IMR-90 (cell line): ENCODE data around the gene RAB37.

Source experiments
- CTCF ChIP-seq: conservative IDR thresholded peaks from 2 replicates; pipeline ENCODE4 v1.5.1; 2012; ENCODE audit warnings: mild to moderate bottlenecking, low read depth, low read length, improper control_type of control experiment
- NFE2L2 ChIP-seq: fragments of 150-350 bp; IDR thresholded peaks from 2 replicates; pipeline ENCODE4 v1.6.1; 2016; ENCODE audit warnings: low read depth, mild to moderate bottlenecking, low read length
- POLR2A ChIP-seq: IDR thresholded peaks from 2 replicates; pipeline ENCODE4 v1.6.1; 2012; ENCODE audit warnings: mild to moderate bottlenecking, low read depth, low read length
- RAD21 ChIP-seq: IDR thresholded peaks from 2 replicates; pipeline ENCODE4 v1.6.1; 2012; ENCODE audit warnings: low read length, improper control_type of control experiment
- RFX5 ChIP-seq: IDR thresholded peaks from 2 replicates; pipeline ENCODE4 v1.8.0; 2012; ENCODE audit warnings: low read depth, mild to moderate bottlenecking, low read length, moderate library complexity

- TF ChIP-seq CTCF (no peak), RAD21 (no peak), RFX5 (no peak), NFE2L2 (no peak), POLR2A (no peak)
Observed at GRCh38 chr17:74792586-74793105, 55.6 kb downstream of the RAB37 start.
